Neural crest cell (in vitro differentiated cells): ENCODE measurements around the gene SOX10. TPM values are rescaled to one million over a fixed set of nuclear protein-coding genes. Genes with fewer than 3 reads are reported as not detected.

Source experiments
- DNase-seq: peaks from one replicate; pipeline ENCODE4 v3.0.0; 2021; ENCODE audit warnings: low read depth, mixed read lengths, low spot score
- H3K27ac Mint-ChIP-seq: one replicate; pipeline ENCODE4 v1.8.0; 2021; ENCODE audit warnings: mild to moderate bottlenecking, mixed read lengths; ENCODE audit not compliant: unreplicated experiment
- H3K27me3 Mint-ChIP-seq: 2 replicates; pipeline ENCODE4 v1.8.0; 2021; ENCODE audit warnings: low read depth, mild to moderate bottlenecking, mixed read lengths
- H3K36me3 Mint-ChIP-seq: 2 replicates; pipeline ENCODE4 v1.8.0; 2021; ENCODE audit warnings: low read depth, mild to moderate bottlenecking, mixed read lengths
- H3K4me1 Mint-ChIP-seq: 2 replicates; pipeline ENCODE4 v1.8.0; 2021; ENCODE audit warnings: mixed read lengths
- H3K4me3 Mint-ChIP-seq: one replicate; pipeline ENCODE4 v1.8.0; 2021; ENCODE audit warnings: mild to moderate bottlenecking, mixed read lengths
- H3K9me3 Mint-ChIP-seq: 2 replicates; pipeline ENCODE4 v1.8.0; 2021; ENCODE audit warnings: mixed read lengths
- CTCF ChIP-seq: fragments of 200-600 bp; sonication (generic); conservative IDR thresholded peaks from 2 replicates; pipeline ENCODE4 v1.5.0; 2021; ENCODE audit warnings: antibody characterized with exemption, mild to moderate bottlenecking
- total RNA-seq: library from RNA; stranded (reverse); gene quantifications from 2 replicates; pipeline ENCODE4 v1.2.1, GENCODE V29; 2021

Gene SOX10
- total RNA-seq, 1 donor from 2014 or later = 279 TPM

DNA sequence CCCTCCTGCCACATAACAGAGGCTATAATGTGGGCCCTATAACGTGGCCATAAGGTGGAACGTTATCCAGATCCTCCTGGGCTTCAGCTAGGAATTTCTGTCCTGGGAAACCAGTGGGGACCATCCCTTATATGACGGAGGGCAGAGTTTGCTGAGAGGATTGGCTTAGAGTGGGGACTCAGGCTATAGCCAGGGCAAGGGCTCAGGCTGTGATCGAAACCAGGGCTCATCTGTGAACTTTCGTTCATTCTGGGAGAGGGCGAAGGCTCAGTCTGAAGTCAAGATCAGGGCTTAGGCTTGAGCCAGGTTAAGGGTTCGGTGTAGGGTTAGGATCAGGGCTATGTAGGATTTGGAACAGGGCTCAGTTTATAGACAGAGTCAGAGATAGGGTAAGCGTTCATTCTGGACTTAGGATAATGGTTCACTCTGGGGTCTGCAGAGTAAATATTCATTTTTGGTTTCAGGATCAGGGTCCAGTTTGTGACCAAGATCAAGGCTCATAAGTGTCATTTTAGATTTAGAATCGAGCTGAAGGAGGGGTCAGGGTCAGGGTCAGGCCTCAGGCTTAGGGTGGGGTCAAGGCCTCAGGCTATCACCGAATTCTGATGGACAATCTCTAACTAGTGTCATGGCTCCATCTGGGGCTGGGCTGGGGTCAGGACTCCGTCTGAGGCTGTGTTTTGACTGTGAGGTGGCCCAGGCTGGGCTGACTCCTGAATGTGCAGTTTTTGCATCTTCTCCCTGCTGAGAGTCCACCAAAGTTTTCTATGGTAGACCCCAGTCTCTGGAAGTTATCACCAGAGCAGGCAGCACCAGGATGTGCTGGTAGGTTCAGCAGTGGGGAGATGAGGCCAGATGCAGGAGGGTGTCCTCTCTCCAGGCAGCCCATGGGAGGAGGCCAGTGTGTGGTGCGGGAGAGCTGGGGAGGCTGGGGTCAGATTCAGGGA, 33.9 kb upstream of the SOX10 start:
- no peak for TF ChIP-seq CTCF
- peaks cover 3% of the 10 kb centered on the region for H3K36me3 Mint-ChIP-seq
- H3K27ac Mint-ChIP-seq = peak overlapping the region; percentile 91
- H3K4me1 Mint-ChIP-seq = peaks cover 57% of the 10 kb centered on the region
- peak overlapping the region; percentile 41 for H3K4me3 Mint-ChIP-seq
- no peak for DNase-seq
- H3K9me3 Mint-ChIP-seq = peaks cover 3% of the 10 kb centered on the region
- no peaks in the 10 kb centered on the region for H3K27me3 Mint-ChIP-seq

DNA sequence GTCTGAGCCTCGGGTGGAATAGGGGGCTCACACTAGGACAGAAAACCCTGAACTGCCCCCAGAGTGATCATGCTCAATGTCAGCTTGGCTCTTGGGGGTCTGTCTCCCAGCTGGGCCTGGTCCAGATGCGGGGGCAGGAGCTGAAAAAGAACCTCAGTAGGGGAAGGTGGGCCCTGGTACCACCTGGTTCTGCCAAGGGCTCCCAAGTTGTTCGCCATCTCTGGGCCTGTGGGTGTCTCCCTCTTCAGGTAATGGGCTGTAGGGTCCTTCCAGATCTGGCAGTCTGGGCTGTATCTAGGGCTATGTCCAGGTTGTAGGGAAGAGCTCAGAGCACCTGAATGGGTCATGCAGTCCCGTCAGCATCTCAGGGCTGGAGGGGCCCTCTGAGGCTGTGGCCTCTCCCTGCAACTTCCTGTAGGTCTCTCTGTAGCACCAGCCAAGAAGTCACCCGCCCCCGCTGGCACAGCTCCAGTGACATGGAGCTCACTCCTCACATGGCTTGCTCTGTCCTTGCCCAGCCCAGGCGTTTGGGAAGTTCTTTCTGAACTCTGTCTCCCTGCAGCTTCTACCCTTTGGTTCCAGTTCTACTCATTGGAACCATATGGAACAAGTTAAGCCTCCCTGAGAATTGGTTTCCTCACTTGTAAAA, 33.0 kb upstream of the SOX10 start:
- no peak overlapping the region for H3K4me3 Mint-ChIP-seq
- H3K27me3 Mint-ChIP-seq = no peaks in the 10 kb centered on the region
- H3K27ac Mint-ChIP-seq = peak overlapping the region; percentile 91
- peaks cover 6% of the 10 kb centered on the region for H3K36me3 Mint-ChIP-seq
- H3K4me1 Mint-ChIP-seq = peaks cover 61% of the 10 kb centered on the region
- TF ChIP-seq CTCF = no peak
- peaks cover 3% of the 10 kb centered on the region for H3K9me3 Mint-ChIP-seq
- no peak for DNase-seq

DNA sequence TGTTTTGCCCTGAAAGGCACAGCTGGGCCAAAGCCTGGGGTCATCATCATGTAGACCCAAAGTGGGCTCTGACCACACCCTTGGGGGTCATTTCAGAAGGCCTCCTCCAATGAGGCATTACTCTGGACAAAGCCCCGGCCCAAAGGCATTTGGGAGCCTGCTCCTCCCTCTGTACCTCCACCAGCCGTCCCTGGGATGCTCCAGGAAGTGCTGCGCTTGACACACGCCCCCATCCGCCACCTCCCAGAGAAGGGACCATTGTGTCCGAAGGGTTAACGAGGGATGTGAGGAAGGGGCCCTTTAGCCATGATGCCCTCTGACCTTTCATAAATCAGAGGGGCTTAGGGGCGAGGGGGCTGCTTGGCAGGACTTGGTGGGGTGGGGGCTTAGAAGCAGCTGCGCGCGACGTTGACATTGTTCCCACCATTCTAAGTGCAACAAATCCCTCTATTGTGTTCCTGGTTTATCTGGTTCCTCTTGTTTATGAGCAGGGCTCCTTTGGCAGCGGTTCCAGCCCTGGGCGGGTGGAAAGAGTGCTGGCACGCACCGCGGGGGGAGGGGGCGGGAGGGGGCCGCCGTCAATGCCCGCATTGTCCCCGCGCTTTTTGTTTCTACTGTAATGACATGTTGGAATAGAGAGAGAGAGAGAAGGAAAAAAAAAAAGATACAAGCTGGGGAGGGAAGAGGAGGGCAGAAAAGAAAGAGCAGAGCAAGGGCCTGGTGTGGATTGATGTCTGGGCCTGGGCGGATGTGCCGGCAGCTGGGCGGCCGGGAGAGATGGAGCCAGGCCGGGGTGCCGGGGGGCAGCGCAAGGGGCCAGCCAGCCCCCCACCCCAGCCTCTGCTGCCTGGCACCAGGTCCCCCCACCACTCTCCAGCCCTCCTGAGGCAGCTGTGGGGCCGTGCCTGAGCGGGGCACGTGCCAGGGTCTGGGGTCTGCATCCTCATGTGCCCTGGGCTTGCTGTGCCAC, 32.1 kb upstream of the SOX10 start:
- Mint-ChIP-seq H3K27me3 (no peaks in the 10 kb centered on the region), H3K9me3 (peaks cover 3% of the 10 kb centered on the region), H3K36me3 (peaks cover 6% of the 10 kb centered on the region), H3K4me1 (peaks cover 64% of the 10 kb centered on the region), H3K4me3 (peak overlapping the region; percentile 74), H3K27ac (peak overlapping the region; percentile 98)
- peak; percentile 52 for DNase-seq
- no peak for TF ChIP-seq CTCF

- no peak for TF ChIP-seq CTCF
- no peak for DNase-seq
- H3K9me3 Mint-ChIP-seq = peaks cover 3% of the 10 kb centered on the region
- no peaks in the 10 kb centered on the region for H3K27me3 Mint-ChIP-seq
- H3K27ac Mint-ChIP-seq = no peak overlapping the region
- peaks cover 6% of the 10 kb centered on the region for H3K36me3 Mint-ChIP-seq
- peaks cover 67% of the 10 kb centered on the region for H3K4me1 Mint-ChIP-seq
- H3K4me3 Mint-ChIP-seq = no peak overlapping the region
These were observed 29.7 kb upstream of the SOX10 start for GRCh38 chr22:38014083-38014482.

- H3K4me3 Mint-ChIP-seq = no peak overlapping the region
- peaks cover 6% of the 10 kb centered on the region for H3K36me3 Mint-ChIP-seq
- TF ChIP-seq CTCF = no peak
- H3K27ac Mint-ChIP-seq = peak overlapping the region; percentile 16
- DNase-seq = no peak
- H3K9me3 Mint-ChIP-seq = peaks cover 3% of the 10 kb centered on the region
- H3K4me1 Mint-ChIP-seq = peaks cover 58% of the 10 kb centered on the region
- no peaks in the 10 kb centered on the region for H3K27me3 Mint-ChIP-seq
These were observed 28.3 kb upstream of the SOX10 start for GRCh38 chr22:38012604-38013072.
